B cell (primary cell): ENCODE results near the gene GNAI3. TPM values are rescaled to one million over a fixed set of nuclear protein-coding genes. Genes with fewer than 3 reads are reported as not detected.

Experiments
- ATAC-seq: fragments of 200-7000 bp; cut with Tn5 transposase; one replicate; pipeline ENCODE4 v1.10.0; 2021; ENCODE audit warnings: low read depth, mild to moderate bottlenecking, moderate number of reproducible peaks, moderate library complexity
- CTCF ChIA-PET: fragments of 350-600 bp; sonication (Branson Sonifier 250); formaldehyde crosslinking; loops from one replicate; lab custom pipeline; 2021; ENCODE audit warnings: antibody characterized with exemption, inconsistent platforms; lab: Charles Lee
- POLR2A ChIA-PET: fragments of 350-600 bp; sonication (Branson Sonifier 250); formaldehyde crosslinking; loops from one replicate; lab custom pipeline; 2021; ENCODE audit warnings: antibody characterized with exemption; lab: Charles Lee
- DNase-seq: peaks from one replicate; pipeline ENCODE4 v3.0.0; 2013
- H2AFZ ChIP-seq: 2 replicates; pipeline ENCODE4 v1.6.1; 2012; ENCODE audit warnings: mild to moderate bottlenecking, low read depth, low read length; ENCODE audit not compliant: insufficient read depth, poor library complexity, severe bottlenecking
- H3K27ac ChIP-seq, 2 donors: 1 replicate in 1 of 2; 2 replicates in 1 of 2; pipeline ENCODE4 v1.5.1; 2012 to 2013; ENCODE audit warnings: low read length in 2 of 2, mild to moderate bottlenecking in 2 of 2, moderate library complexity in 1 of 2
- H3K27me3 ChIP-seq, 4 experiments: fragments of 200-600 bp in 1 of 4; sonication (generic) in 1 of 4; replicated peaks in 1 of 4; 1 replicate in 2 of 4; 2 replicates in 2 of 4; pipeline versions ENCODE4 v1.6.1 to v1.7.0; 2013 to 2016; ENCODE audit warnings: low read length in 3 of 4, mild to moderate bottlenecking in 2 of 4, mixed read lengths in 1 of 4, moderate library complexity in 1 of 4; ENCODE audit not compliant: insufficient read depth in 4 of 4, control insufficient read depth in 3 of 4; ENCODE audit errors: control extremely low read depth in 1 of 4
- H3K36me3 ChIP-seq, 2 experiments: replicated peaks in 1 of 2; 1 replicate in 1 of 2; 2 replicates in 1 of 2; pipeline versions ENCODE4 v1.6.1 to v1.7.1; 2013; ENCODE audit warnings: low read length in 1 of 2; ENCODE audit not compliant: insufficient read depth in 2 of 2, control insufficient read depth in 1 of 2; ENCODE audit errors: control extremely low read depth in 1 of 2, extremely low read depth in 1 of 2
- H3K4me1 ChIP-seq, 2 donors: fragments of 200-600 bp in 1 of 2; sonication (generic) in 1 of 2; 1 replicate in 1 of 2; 2 replicates in 1 of 2; pipeline versions ENCODE4 v1.5.1 to v1.6.1; 2013 to 2017; ENCODE audit warnings: low read length in 2 of 2; ENCODE audit not compliant: control insufficient read depth in 2 of 2, insufficient read depth in 2 of 2
- H3K4me2 ChIP-seq: replicated peaks from 2 replicates; pipeline ENCODE3; 2012; ENCODE audit warnings: mild to moderate bottlenecking, low read depth, low read length; ENCODE audit not compliant: poor library complexity, severe bottlenecking
- H3K4me3 ChIP-seq, 5 experiments: fragments of 200-600 bp in 1 of 5; sonication (generic) in 1 of 5; 1 replicate in 3 of 5; 2 replicates in 2 of 5; pipeline versions ENCODE4 v1.5.1 to v1.7.0; 2011 to 2016; ENCODE audit warnings: low read length in 4 of 5, mild to moderate bottlenecking in 4 of 5, low read depth in 2 of 5, control low read depth in 1 of 5, moderate library complexity in 1 of 5; ENCODE audit not compliant: insufficient read depth in 1 of 5; ENCODE audit errors: control extremely low read depth in 1 of 5, extremely low read depth in 1 of 5
- H3K79me2 ChIP-seq: fragments of 200-600 bp; sonication (generic); one replicate; pipeline ENCODE4 v1.6.0; 2016; ENCODE audit warnings: low read length; ENCODE audit not compliant: control insufficient read depth, insufficient read depth
- H3K9ac ChIP-seq: fragments of 200-600 bp; sonication (generic); 2 replicates; pipeline ENCODE4 v1.6.1; 2017; ENCODE audit warnings: mild to moderate bottlenecking, low read length, moderate library complexity
- H3K9me3 ChIP-seq, 3 donors: one replicate each; pipeline versions ENCODE4 v1.6.1 to v1.7.1; 2013; ENCODE audit warnings: low read length in 2 of 3; ENCODE audit not compliant: control insufficient read depth in 2 of 3, insufficient read depth in 1 of 3; ENCODE audit errors: control extremely low read depth in 1 of 3
- H4K20me1 ChIP-seq: 2 replicates; pipeline ENCODE4 v1.6.0; 2012; ENCODE audit warnings: mild to moderate bottlenecking, low read length; ENCODE audit not compliant: insufficient read depth, control insufficient read depth, poor library complexity, severe bottlenecking
- H3K27ac Mint-ChIP-seq: one replicate; pipeline ENCODE4 v1.8.0; 2021; ENCODE audit warnings: mixed read lengths
- H3K27me3 Mint-ChIP-seq: one replicate; pipeline ENCODE4 v1.8.0; 2021; ENCODE audit warnings: mixed read lengths
- H3K4me1 Mint-ChIP-seq: one replicate; pipeline ENCODE4 v1.8.0; 2021; ENCODE audit warnings: mixed read lengths
- H3K4me3 Mint-ChIP-seq: one replicate; pipeline ENCODE4 v1.8.0; 2021; ENCODE audit warnings: mixed read lengths
- H3K9me3 Mint-ChIP-seq: one replicate; pipeline ENCODE4 v1.8.0; 2022; ENCODE audit warnings: mixed read lengths; ENCODE audit not compliant: insufficient read depth
- CTCF ChIP-seq: fragments of 200-600 bp; IDR thresholded peaks from one replicate; pipeline ENCODE4 v1.8.0; 2022; ENCODE audit warnings: antibody characterized with exemption, mild to moderate bottlenecking
- EZH2 ChIP-seq: IDR thresholded peaks from 2 replicates; pipeline ENCODE4 v1.6.1; 2012; ENCODE audit warnings: borderline replicate concordance, low read depth, mild to moderate bottlenecking, moderate library complexity, low read length; ENCODE audit not compliant: insufficient read depth, poor library complexity, severe bottlenecking
- WGBS: methylation state at CpG from one replicate; pipeline ENCODE4 v1.1.5; 2013; ENCODE audit warnings: missing lambda C conversion rate; ENCODE audit not compliant: insufficient coverage; 5-methylcytosine and 5-hydroxymethylcytosine counted together
- intact Hi-C: fragments of 100-400 bp; cut with micrococcal nuclease; formaldehyde crosslinking; loops from one replicate; pipeline ENCODE4 v1.10.0; 2022
- polyA plus RNA-seq: library from polyadenylated mRNA; depleted of rRNA; stranded (reverse); fragments of >200 nt; gene quantifications from 2 replicates; pipeline ENCODE4 v1.2.3, GENCODE V29; 2012
- total RNA-seq, 2 donors: library from RNA; stranded (reverse); fragments of 120-200 nt in 1 of 2; gene quantifications; 1 replicate in 1 of 2; 2 replicates in 1 of 2; pipeline versions ENCODE4 v1.2.3 to v1.2.4, GENCODE V29; 2013 to 2022

GNAI3 gene
- total and polyA plus RNA-seq, 2 donors (not counting 1 experiment from before 2014, with no cell fraction given) = 1.6 to 8.5 TPM

GRCh38 chr1:109516872-109517271, 31.5 kb upstream of the GNAI3 start:
- TF ChIP-seq EZH2 (no peak), CTCF (no peak)
- Histone ChIP-seq H3K9ac (no peak overlapping the region), H3K4me1 (no peaks in the 10 kb centered on the region), H3K4me2 (no peak overlapping the region), H2AFZ (no peak overlapping the region), H3K4me3 (no peak overlapping the region), H4K20me1 (no peaks in the 10 kb centered on the region), H3K27me3 (peaks cover 0 to 5% (median 0%) of the 10 kb centered on the region in 4 experiments), H3K9me3 (no peaks in the 10 kb centered on the region), H3K27ac (no peak overlapping the region), H3K79me2 (no peaks in the 10 kb centered on the region), H3K36me3 (no peaks in the 10 kb centered on the region)
- CTCF ChIA-PET = interaction anchor here (1.5 to 37.9 kb wide), 4 partner anchors 11 to 25 kb away, joined by 5 to 926 read pairs (median 14); partner anchors contain the start of gene GPR61
- Mint-ChIP-seq H3K27ac (no peak overlapping the region), H3K27me3 (peaks cover 22% of the 10 kb centered on the region), H3K4me1 (no peaks in the 10 kb centered on the region), H3K9me3 (no peaks in the 10 kb centered on the region), H3K4me3 (no peak overlapping the region)
- intact Hi-C loops = no loop called here
- DNase-seq = no peak
- POLR2A ChIA-PET = no interaction called here
- ATAC-seq = no peak
- 81% methylated on average over 3 of the region's 5 CpGs for WGBS

- no peak for ATAC-seq
- Histone ChIP-seq H3K27ac (no peak overlapping the region), H4K20me1 (no peaks in the 10 kb centered on the region), H3K9me3 (no peaks in the 10 kb centered on the region), H3K27me3 (peaks cover 0 to 8% (median 0%) of the 10 kb centered on the region in 4 experiments), H3K9ac (no peak overlapping the region), H3K79me2 (no peaks in the 10 kb centered on the region), H3K4me2 (no peak overlapping the region), H3K4me3 (no peak overlapping the region), H3K36me3 (no peaks in the 10 kb centered on the region), H3K4me1 (no peaks in the 10 kb centered on the region), H2AFZ (no peak overlapping the region)
- Mint-ChIP-seq H3K27ac (no peak overlapping the region), H3K4me1 (no peaks in the 10 kb centered on the region), H3K4me3 (no peak overlapping the region), H3K9me3 (no peaks in the 10 kb centered on the region), H3K27me3 (peaks cover 24% of the 10 kb centered on the region)
- 94% methylated on average over 2 of the region's 5 CpGs for WGBS
- no peak for DNase-seq
- ChIA-PET CTCF (interaction anchor here (0.5 to 37.9 kb wide), 3 partner anchors 15 to 92 kb away, joined by 3 to 926 read pairs (median 21); partner anchors contain the start of gene GPR61), POLR2A (no interaction called here)
- intact Hi-C loops = no loop called here
- TF ChIP-seq CTCF (no peak), EZH2 (no peak)
Measured at GRCh38 chr1:109517337-109517736, 31.1 kb upstream of the GNAI3 start.
